Caco-2 (cell line): ENCODE data around the gene MARF1. TPM values are rescaled to one million over a fixed set of nuclear protein-coding genes. Genes with fewer than 3 reads are reported as not detected.

Experiments used
- BruUV-seq: library from RNA; stranded (reverse); fragments of 400-500 nt; replicated peaks from 2 replicates; lab custom pipeline; 2021; lab: Mats Ljungman, UMichigan
- CTCF ChIA-PET: fragments of 300-600 bp; sonication (Branson Sonifier 250); formaldehyde crosslinking; loops from one replicate; lab custom pipeline; 2022; ENCODE audit warnings: antibody characterized with exemption; lab: Charles Lee
- POLR2A ChIA-PET: fragments of 300-600 bp; sonication (Branson Sonifier 250); formaldehyde crosslinking; loops from one replicate; lab custom pipeline; 2022; ENCODE audit warnings: antibody characterized with exemption; lab: Charles Lee
- DNase-seq, 2 experiments: peaks; one replicate each; pipeline versions ENCODE4 v3.0.0 to v3.0.0-alpha.2; 2020 to 2022
- H3K27me3 ChIP-seq: replicated peaks from 2 replicates; pipeline ENCODE4 v1.6.0; 2011; ENCODE audit warnings: low read length; ENCODE audit not compliant: control insufficient read depth, insufficient read depth
- H3K36me3 ChIP-seq: 2 replicates; pipeline ENCODE4 v1.5.1; 2011; ENCODE audit warnings: low read length; ENCODE audit not compliant: control insufficient read depth, insufficient read depth
- H3K4me1 ChIP-seq: fragments of 250-450 bp; sonication (Bioruptor Pico); 2 replicates; pipeline ENCODE4 v1.5.1; 2020; ENCODE audit warnings: mild to moderate bottlenecking
- H3K4me3 ChIP-seq: 2 replicates; pipeline ENCODE4 v1.5.1; 2011; ENCODE audit warnings: low read depth, mild to moderate bottlenecking, control low read depth, low read length
- H3K9me3 ChIP-seq: fragments of 250-450 bp; sonication (Bioruptor Pico); 2 replicates; pipeline ENCODE4 v1.5.1; 2020; ENCODE audit warnings: mild to moderate bottlenecking, moderate library complexity
- H3K27ac Mint-ChIP-seq: one replicate; pipeline ENCODE4 v1.8.0; 2022; ENCODE audit warnings: mixed read lengths; ENCODE audit not compliant: unreplicated experiment
- H3K27me3 Mint-ChIP-seq: one replicate; pipeline ENCODE4 v1.8.0; 2022; ENCODE audit warnings: mixed read lengths; ENCODE audit not compliant: insufficient read depth, unreplicated experiment
- H3K36me3 Mint-ChIP-seq: one replicate; pipeline ENCODE4 v1.8.0; 2022; ENCODE audit warnings: mild to moderate bottlenecking, mixed read lengths; ENCODE audit not compliant: insufficient read depth, unreplicated experiment
- H3K4me1 Mint-ChIP-seq: one replicate; pipeline ENCODE4 v1.8.0; 2022; ENCODE audit warnings: low read depth, mixed read lengths; ENCODE audit not compliant: unreplicated experiment
- H3K4me3 Mint-ChIP-seq: one replicate; pipeline ENCODE4 v1.8.0; 2022; ENCODE audit warnings: mild to moderate bottlenecking, moderate library complexity, mixed read lengths; ENCODE audit not compliant: unreplicated experiment
- H3K9me3 Mint-ChIP-seq: one replicate; pipeline ENCODE4 v1.8.0; 2022; ENCODE audit warnings: mixed read lengths; ENCODE audit not compliant: unreplicated experiment
- intact Hi-C: fragments of 100-400 bp; cut with micrococcal nuclease; formaldehyde crosslinking; loops from one replicate; pipeline ENCODE4 v1.10.0; 2022; ENCODE audit not compliant: unreplicated experiment
- total RNA-seq: library from RNA; stranded (reverse); gene quantifications from 2 replicates; pipeline ENCODE4 v1.2.3, GENCODE V29; 2022
- TF ChIP-seq, protein P1 (sequence below), 2 experiments: fragments of 200-600 bp in 1 of 2; IDR thresholded peaks; 1 replicate in 1 of 2; 2 replicates in 1 of 2; pipeline versions ENCODE4 v1.5.1 to v1.8.0; 2011 to 2022; ENCODE audit warnings: antibody characterized with exemption in 1 of 2, control low read depth in 1 of 2, inconsistent platforms in 1 of 2, low read depth in 1 of 2, low read length in 1 of 2, mild to moderate bottlenecking in 1 of 2, moderate library complexity in 1 of 2; ENCODE audit not compliant: insufficient read depth in 1 of 2, severe bottlenecking in 1 of 2, unreplicated experiment in 1 of 2

MARF1 gene
- total RNA-seq, 1 experiment from 2014 or later: 22.3 TPM

DNA sequence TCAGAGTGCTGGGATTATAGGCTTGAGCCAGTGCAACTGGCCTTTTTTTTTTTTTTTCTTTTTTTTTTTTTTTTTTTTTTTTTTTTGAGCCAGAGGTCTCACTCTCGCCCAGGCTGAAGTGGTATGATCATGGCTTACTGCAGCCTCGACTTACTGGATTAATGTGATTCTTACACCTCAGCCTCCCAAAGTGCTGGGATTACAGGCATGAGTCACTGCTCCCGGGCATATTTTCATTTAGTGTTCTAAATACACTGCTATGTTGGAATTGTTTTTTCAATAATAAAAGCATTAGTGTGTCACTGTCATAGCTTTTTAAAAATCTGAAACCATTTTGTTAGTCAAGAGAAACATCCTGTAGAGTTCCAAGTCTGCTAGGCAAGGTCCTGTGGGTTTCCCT, 47.3 kb upstream of the MARF1 start:
- no peak overlapping the region for H3K4me3 ChIP-seq
- no peak overlapping the region for H3K4me3 Mint-ChIP-seq
- intact Hi-C loops: no loop called here
- no peak for DNase-seq
- H3K27ac Mint-ChIP-seq: no peak overlapping the region
- H3K36me3 Mint-ChIP-seq: peaks cover 62% of the 10 kb centered on the region
- TF ChIP-seq, protein P1, sequence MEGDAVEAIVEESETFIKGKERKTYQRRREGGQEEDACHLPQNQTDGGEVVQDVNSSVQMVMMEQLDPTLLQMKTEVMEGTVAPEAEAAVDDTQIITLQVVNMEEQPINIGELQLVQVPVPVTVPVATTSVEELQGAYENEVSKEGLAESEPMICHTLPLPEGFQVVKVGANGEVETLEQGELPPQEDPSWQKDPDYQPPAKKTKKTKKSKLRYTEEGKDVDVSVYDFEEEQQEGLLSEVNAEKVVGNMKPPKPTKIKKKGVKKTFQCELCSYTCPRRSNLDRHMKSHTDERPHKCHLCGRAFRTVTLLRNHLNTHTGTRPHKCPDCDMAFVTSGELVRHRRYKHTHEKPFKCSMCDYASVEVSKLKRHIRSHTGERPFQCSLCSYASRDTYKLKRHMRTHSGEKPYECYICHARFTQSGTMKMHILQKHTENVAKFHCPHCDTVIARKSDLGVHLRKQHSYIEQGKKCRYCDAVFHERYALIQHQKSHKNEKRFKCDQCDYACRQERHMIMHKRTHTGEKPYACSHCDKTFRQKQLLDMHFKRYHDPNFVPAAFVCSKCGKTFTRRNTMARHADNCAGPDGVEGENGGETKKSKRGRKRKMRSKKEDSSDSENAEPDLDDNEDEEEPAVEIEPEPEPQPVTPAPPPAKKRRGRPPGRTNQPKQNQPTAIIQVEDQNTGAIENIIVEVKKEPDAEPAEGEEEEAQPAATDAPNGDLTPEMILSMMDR (IDR thresholded peaks at IDR 0.05; ENCODE audit: insufficient read depth in 1 of 2, low read depth in 1 of 2, low read length in 1 of 2, severe bottlenecking in 1 of 2, unreplicated experiment in 1 of 2): no peak
- H3K9me3 Mint-ChIP-seq: no peaks in the 10 kb centered on the region
- H3K4me1 ChIP-seq: no peaks in the 10 kb centered on the region
- H3K27me3 Mint-ChIP-seq: no peaks in the 10 kb centered on the region
- no peaks in the 10 kb centered on the region for H3K27me3 ChIP-seq
- H3K4me1 Mint-ChIP-seq: no peaks in the 10 kb centered on the region
- ChIA-PET POLR2A (interaction anchor here (0.6 kb wide), 1 partner anchor 31 kb away, joined by 3 read pairs; no protein-coding TSS in a partner anchor), CTCF (no interaction called here)
- no peaks in the 10 kb centered on the region for H3K9me3 ChIP-seq
- BruUV-seq: no TSS peak
- H3K36me3 ChIP-seq: no peaks in the 10 kb centered on the region

DNA sequence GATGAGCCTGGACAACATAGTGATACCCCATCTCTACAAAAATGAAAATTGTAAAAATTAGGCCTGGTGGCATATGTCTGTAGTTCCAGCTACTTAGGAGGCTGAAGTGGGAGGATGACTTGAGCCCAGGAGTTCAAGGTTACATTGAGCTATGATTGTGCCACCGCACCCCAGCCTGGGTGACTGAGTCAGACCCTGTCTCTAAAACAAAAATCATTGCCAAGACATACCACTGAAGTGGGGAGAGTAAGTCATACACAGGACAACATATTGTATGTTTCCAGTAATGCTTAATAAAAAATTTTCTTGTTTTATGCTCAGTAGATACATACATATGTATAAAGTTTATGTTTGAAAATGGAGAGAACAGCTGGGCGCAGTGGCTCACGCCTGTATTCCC, 46.3 kb upstream of the MARF1 start:
- TF ChIP-seq, protein P1 (IDR thresholded peaks at IDR 0.05; ENCODE audit: insufficient read depth in 1 of 2, low read depth in 1 of 2, low read length in 1 of 2, severe bottlenecking in 1 of 2, unreplicated experiment in 1 of 2): no peak
- H3K9me3 Mint-ChIP-seq: no peaks in the 10 kb centered on the region
- DNase-seq: no peak
- H3K27me3 Mint-ChIP-seq: no peaks in the 10 kb centered on the region
- no TSS peak for BruUV-seq
- intact Hi-C loops: no loop called here
- H3K4me1 Mint-ChIP-seq: no peaks in the 10 kb centered on the region
- POLR2A ChIA-PET: no interaction called here
- CTCF ChIA-PET: no interaction called here
- H3K27ac Mint-ChIP-seq: no peak overlapping the region
- no peaks in the 10 kb centered on the region for H3K9me3 ChIP-seq
- H3K4me3 Mint-ChIP-seq: no peak overlapping the region
- no peaks in the 10 kb centered on the region for H3K27me3 ChIP-seq
- H3K36me3 Mint-ChIP-seq: peaks cover 54% of the 10 kb centered on the region
- no peaks in the 10 kb centered on the region for H3K4me1 ChIP-seq
- no peak overlapping the region for H3K4me3 ChIP-seq
- H3K36me3 ChIP-seq: no peaks in the 10 kb centered on the region

DNA sequence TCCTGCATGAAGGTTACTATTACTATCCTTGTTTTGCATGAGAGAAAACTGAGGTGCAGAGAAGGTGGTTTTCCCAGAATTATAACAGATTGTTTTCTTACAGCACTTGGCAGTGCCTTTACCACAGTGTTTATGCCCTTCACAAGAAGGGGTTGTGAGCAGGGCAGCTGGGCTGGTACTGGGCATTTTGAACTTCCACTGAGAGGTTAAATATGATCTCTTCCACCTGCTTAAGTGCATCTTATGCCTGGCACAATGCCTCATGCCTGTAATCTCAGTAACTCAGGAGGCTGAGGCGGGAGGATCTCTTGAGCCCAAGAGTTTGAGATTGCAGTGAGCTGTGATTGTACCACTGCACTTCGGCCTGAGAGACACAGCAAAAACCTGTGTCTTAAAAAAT, 43.3 kb upstream of the MARF1 start:
- H3K4me3 Mint-ChIP-seq: no peak overlapping the region
- intact Hi-C loops: no loop called here
- H3K27me3 ChIP-seq: no peaks in the 10 kb centered on the region
- H3K9me3 ChIP-seq: no peaks in the 10 kb centered on the region
- DNase-seq: no peak
- no peaks in the 10 kb centered on the region for H3K36me3 ChIP-seq
- no TSS peak for BruUV-seq
- H3K9me3 Mint-ChIP-seq: no peaks in the 10 kb centered on the region
- H3K36me3 Mint-ChIP-seq: peaks cover 39% of the 10 kb centered on the region
- no peak overlapping the region for H3K4me3 ChIP-seq
- POLR2A ChIA-PET: no interaction called here
- no peaks in the 10 kb centered on the region for H3K27me3 Mint-ChIP-seq
- no peak overlapping the region for H3K27ac Mint-ChIP-seq
- TF ChIP-seq, protein P1 (IDR thresholded peaks at IDR 0.05; ENCODE audit: insufficient read depth in 1 of 2, low read depth in 1 of 2, low read length in 1 of 2, severe bottlenecking in 1 of 2, unreplicated experiment in 1 of 2): no peak
- H3K4me1 ChIP-seq: no peaks in the 10 kb centered on the region
- no peaks in the 10 kb centered on the region for H3K4me1 Mint-ChIP-seq
- CTCF ChIA-PET: no interaction called here
